Fibroblast of skin of right quadriceps (primary cell): Measurements from ENCODE around the gene MEF2A.
"Not testable (repeated sequence)": the region's sequence is repeated elsewhere in the genome, so short reads cannot be mapped to it uniquely, and the experiment has no call there.

Experiments
- DNase-seq: peaks from one replicate; pipeline ENCODE4 v3.0.0-alpha.2; 2013

MEF2A gene

GRCh38 chr15:99656205-99656604 is 90.4 kb downstream of the MEF2A start:
- DNase-seq, result no peak

- no peak for DNase-seq
Measured at GRCh38 chr15:99657996-99658395, 92.2 kb downstream of the MEF2A start.

- DNase-seq, result peak; percentile 72
Measured at GRCh38 chr15:99662903-99663302, 97.1 kb downstream of the MEF2A start.

- not testable (repeated sequence) for DNase-seq
Measured at GRCh38 chr15:99666073-99666472, 100.3 kb downstream of the MEF2A start.

GRCh38 chr15:99668533-99669182 is 102.9 kb downstream of the MEF2A start:
- DNase-seq, result no peak

- no peak for DNase-seq
Measured at GRCh38 chr15:99669250-99669649, 103.5 kb downstream of the MEF2A start.

- DNase-seq, result no peak
Measured at GRCh38 chr15:99671926-99672635, 106.3 kb downstream of the MEF2A start.

GRCh38 chr15:99673111-99673510 is 107.3 kb downstream of the MEF2A start:
- DNase-seq, result no peak

GRCh38 chr15:99674279-99674678 is 108.5 kb downstream of the MEF2A start:
- no peak for DNase-seq

GRCh38 chr15:99677540-99678134 is 111.9 kb downstream of the MEF2A start:
- DNase-seq, result no peak

GRCh38 chr15:99680276-99680675 is 114.5 kb downstream of the MEF2A start:
- no peak for DNase-seq

- DNase-seq, result peak; percentile 46
Measured at GRCh38 chr15:99681990-99682389, 116.2 kb downstream of the MEF2A start.

GRCh38 chr15:99682455-99682854 is 116.7 kb downstream of the MEF2A start:
- peak; percentile 88 for DNase-seq

GRCh38 chr15:99683000-99683670 is 117.4 kb downstream of the MEF2A start:
- DNase-seq, result peak; percentile 81

GRCh38 chr15:99686290-99686689 is 120.5 kb downstream of the MEF2A start:
- no peak for DNase-seq

- no peak for DNase-seq
Measured at GRCh38 chr15:99692825-99693224, 127.0 kb downstream of the MEF2A start.

GRCh38 chr15:99696096-99696495 is 130.3 kb downstream of the MEF2A start:
- DNase-seq, result no peak

- no peak for DNase-seq
Measured at GRCh38 chr15:99702895-99703602, 137.3 kb downstream of the MEF2A start.

- DNase-seq, result peak; percentile 91
Measured at GRCh38 chr15:99703603-99704443, 138.0 kb downstream of the MEF2A start.

GRCh38 chr15:99704444-99704838 is 138.7 kb downstream of the MEF2A start:
- peak; percentile 85 for DNase-seq

- DNase-seq, result no peak
Measured at GRCh38 chr15:99706557-99707303, 140.9 kb downstream of the MEF2A start.
